Mucosa of rectum (tissue), 2 donors: ENCODE measurements around the gene ECPAS.

Experiments
- H3K27ac ChIP-seq, 2 donors: one replicate each; pipeline ENCODE4 v1.7.0; 2013; ENCODE audit warnings: inconsistent platforms in 2 of 2, low read depth in 2 of 2, low read length in 2 of 2
- H3K27me3 ChIP-seq, 2 donors: one replicate each; pipeline ENCODE4 v1.7.0; 2013; ENCODE audit warnings: low read length in 2 of 2; ENCODE audit not compliant: control insufficient read depth in 2 of 2, insufficient read depth in 2 of 2
- H3K36me3 ChIP-seq, 2 donors: one replicate each; pipeline ENCODE4 v1.7.0; 2013; ENCODE audit warnings: low read length in 2 of 2; ENCODE audit not compliant: control insufficient read depth in 2 of 2, insufficient read depth in 2 of 2
- H3K4me1 ChIP-seq, 2 donors: one replicate each; pipeline ENCODE4 v1.7.0; 2013; ENCODE audit warnings: low read length in 2 of 2, mild to moderate bottlenecking in 1 of 2; ENCODE audit not compliant: control insufficient read depth in 2 of 2, insufficient read depth in 2 of 2
- H3K4me3 ChIP-seq, 2 donors: one replicate each; pipeline ENCODE4 v1.7.0; 2013; ENCODE audit warnings: low read length in 2 of 2
- H3K9ac ChIP-seq, 2 donors: one replicate each; pipeline ENCODE4 v1.7.0; 2013; ENCODE audit warnings: low read length in 2 of 2, low read depth in 1 of 2, mild to moderate bottlenecking in 1 of 2
- H3K9me3 ChIP-seq, 2 donors: one replicate each; pipeline ENCODE4 v1.7.0; 2013; ENCODE audit warnings: low read length in 2 of 2; ENCODE audit not compliant: control insufficient read depth in 2 of 2
- donor health status: healthy.
- donor health status: Normal muscosa, but diverticular disease.

ECPAS gene

DNA sequence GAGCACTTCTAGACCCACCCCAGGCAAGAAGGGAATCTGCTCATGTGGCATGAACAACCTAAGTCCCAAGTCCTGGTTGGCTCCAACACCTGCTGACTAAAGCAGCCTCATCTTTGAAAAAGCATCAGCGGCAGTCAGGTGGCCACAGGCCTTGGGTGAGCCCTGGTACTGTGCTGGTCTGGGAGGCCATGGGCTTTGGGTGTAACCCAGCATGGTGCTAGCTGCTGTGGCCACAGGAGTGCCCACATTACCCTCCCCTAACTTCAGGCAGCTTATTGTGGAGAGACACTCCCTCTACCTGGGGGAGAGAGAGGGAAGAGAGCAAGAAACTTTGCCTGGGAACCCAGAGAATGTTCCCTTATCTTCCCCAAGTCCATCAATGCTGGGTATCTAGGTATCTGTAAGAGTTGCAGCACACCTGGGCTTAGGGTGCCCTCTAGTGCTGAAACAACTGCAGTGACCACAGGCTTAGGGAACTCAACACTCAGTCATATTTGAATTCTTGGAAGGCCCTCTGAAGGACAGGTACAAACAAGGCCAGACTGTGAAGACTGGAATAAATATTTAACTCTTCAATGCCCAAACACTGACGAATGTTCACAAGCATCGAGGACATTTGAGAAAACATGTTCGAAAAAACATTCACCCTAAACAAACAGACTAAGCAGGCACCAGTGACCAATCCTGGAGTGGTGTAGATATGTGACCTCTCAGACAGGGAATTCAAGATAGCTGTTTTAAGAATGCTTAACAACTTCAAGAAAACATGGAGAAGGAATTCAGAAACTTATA lies 84.2 kb downstream of the ECPAS start:
- peaks cover 36 to 42% of the 10 kb centered on the region in 2 donors for H3K36me3 ChIP-seq

DNA sequence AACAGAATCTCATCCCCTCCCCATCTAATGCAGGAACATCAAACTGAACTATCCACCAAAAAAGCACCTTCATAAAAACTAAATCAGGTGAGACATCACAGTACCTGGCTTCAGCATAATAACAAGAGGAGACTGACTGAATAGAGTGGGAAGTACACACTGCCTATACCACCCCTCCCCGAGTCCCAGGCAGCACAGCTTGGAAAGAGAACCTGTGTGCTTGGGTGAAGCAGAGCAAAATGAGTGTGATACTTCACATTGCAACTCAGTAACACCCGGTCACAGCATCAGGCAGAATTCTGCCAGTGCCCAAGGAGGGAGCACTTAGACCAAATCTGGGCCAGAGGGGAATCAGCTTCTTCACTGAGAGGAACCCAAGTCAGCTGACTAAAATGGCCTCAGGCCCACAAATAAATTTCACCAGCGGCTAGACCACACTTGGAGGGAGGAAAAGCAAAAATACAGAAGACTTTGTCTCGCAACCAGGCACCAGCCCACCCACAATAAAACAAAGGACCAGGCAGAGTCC lies 84.9 kb downstream of the ECPAS start:
- no peaks in the 10 kb centered on the region for H3K4me1 ChIP-seq
- no peak overlapping the region for H3K27ac ChIP-seq
- no peak overlapping the region for H3K9ac ChIP-seq
- peaks cover 3% of the 10 kb centered on the region in 2 donors for H3K9me3 ChIP-seq
- H3K36me3 ChIP-seq: peaks cover 39 to 49% of the 10 kb centered on the region in 2 donors
- H3K4me3 ChIP-seq: no peak overlapping the region
- no peaks in the 10 kb centered on the region for H3K27me3 ChIP-seq

More for the DNA sequence above, 84.2 kb downstream of the ECPAS start:
- Histone ChIP-seq H3K9ac (no peak overlapping the region), H3K27me3 (no peaks in the 10 kb centered on the region), H3K4me3 (no peak overlapping the region), H3K4me1 (no peaks in the 10 kb centered on the region), H3K27ac (no peak overlapping the region), H3K9me3 (peaks cover 3% of the 10 kb centered on the region in 2 donors)

DNA sequence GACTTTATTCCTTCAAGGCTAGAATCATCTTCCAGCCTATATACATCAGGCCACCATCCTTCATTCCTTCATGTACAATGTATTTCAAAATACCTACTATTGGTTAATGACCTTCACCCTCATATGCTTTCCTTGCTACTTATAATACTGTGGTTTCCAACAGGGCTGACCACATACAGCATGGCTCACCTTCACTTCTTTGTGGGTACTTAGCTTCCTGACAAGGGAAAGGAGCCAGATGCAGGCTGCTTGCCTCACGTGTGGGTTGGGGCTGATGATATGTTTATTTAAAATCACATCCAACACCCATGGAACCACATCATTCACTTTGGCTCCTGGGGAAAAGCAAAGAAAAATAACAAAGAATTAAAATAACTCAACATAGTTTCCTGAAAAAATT lies 90.2 kb downstream of the ECPAS start:
- H3K27ac ChIP-seq: no peak overlapping the region
- no peak overlapping the region for H3K9ac ChIP-seq
- no peaks in the 10 kb centered on the region for H3K9me3 ChIP-seq
- H3K27me3 ChIP-seq: no peaks in the 10 kb centered on the region
- H3K4me3 ChIP-seq: no peak overlapping the region
- H3K36me3 ChIP-seq: peaks cover 62 to 72% of the 10 kb centered on the region in 2 donors
- H3K4me1 ChIP-seq: no peaks in the 10 kb centered on the region

- no peak overlapping the region for H3K27ac ChIP-seq
Measured at GRCh38 chr9:111389406-111389805, 94.8 kb downstream of the ECPAS start.

DNA sequence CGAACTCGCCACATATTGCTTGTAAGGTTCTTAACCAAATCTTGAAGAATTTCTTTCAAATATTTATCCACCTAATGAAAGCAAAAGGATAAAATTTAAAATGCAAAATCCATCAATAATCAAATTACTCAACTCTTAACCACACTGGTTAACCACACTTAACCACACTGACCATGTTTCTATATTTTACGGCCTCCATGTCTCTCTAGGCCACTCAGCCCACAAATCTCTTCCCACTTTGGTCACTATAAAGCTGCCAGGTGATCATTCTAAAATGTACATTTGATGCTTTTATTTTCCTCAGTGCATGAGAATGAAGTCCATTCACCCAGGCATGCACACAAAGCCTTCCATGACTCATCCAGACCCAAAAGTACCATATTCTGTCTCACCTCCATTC lies 97.8 kb downstream of the ECPAS start:
- H3K36me3 ChIP-seq: peaks cover 70 to 82% of the 10 kb centered on the region in 2 donors
- no peaks in the 10 kb centered on the region for H3K4me1 ChIP-seq
- H3K27me3 ChIP-seq: no peaks in the 10 kb centered on the region
- no peaks in the 10 kb centered on the region for H3K9me3 ChIP-seq
- no peak overlapping the region for H3K9ac ChIP-seq
- H3K27ac ChIP-seq: no peak overlapping the region
- H3K4me3 ChIP-seq: no peak overlapping the region

More at GRCh38 chr9:111389406-111389805, 94.8 kb downstream of the ECPAS start:
- H3K4me1 ChIP-seq: no peaks in the 10 kb centered on the region
- H3K9me3 ChIP-seq: no peaks in the 10 kb centered on the region
- H3K4me3 ChIP-seq: no peak overlapping the region
- H3K36me3 ChIP-seq: peaks cover 67 to 79% of the 10 kb centered on the region in 2 donors
- no peak overlapping the region for H3K9ac ChIP-seq
- H3K27me3 ChIP-seq: no peaks in the 10 kb centered on the region

GRCh38 chr9:111381006-111381405 lies 103.2 kb downstream of the ECPAS start:
- Histone ChIP-seq H3K27ac (no peak overlapping the region), H3K9me3 (no peaks in the 10 kb centered on the region), H3K4me3 (no peak overlapping the region), H3K27me3 (no peaks in the 10 kb centered on the region), H3K36me3 (peaks cover 51 to 54% of the 10 kb centered on the region in 2 donors), H3K4me1 (no peaks in the 10 kb centered on the region), H3K9ac (no peak overlapping the region)

DNA sequence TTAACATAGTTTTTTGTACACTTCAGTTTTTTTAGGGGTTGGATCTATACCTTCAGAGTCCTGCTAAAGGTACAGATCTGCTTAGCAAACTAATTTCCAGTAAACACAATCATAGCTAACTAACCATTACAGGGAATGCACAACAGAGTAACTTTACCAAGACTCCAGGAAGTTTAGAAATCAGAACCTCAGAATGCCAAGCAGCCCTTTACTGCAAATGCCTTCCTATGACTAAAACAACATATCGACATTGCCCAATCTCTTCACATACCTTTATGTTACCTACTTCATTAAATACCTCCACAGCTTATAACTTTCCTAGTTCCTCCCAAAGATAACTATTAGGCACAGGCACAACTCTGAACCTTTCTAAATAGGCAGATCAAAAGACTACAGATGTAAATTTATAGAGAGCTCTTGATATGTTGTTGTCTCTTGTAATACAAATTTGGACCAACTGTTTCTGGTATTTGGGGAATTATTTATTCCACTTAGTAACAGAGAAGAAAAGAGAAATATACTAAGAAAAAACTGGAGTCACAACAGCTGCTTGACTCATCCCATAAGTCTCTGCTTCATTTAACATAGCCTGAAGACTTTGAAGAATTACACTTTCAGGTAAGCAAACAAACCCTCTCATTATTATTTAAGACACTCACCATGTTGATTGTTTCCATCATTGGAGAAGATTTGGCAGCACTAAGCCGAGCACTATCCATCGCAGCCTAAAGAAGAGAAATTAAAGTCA lies 108.2 kb downstream of the ECPAS start:
- H3K9ac ChIP-seq: no peak overlapping the region
- no peak overlapping the region for H3K4me3 ChIP-seq
- H3K36me3 ChIP-seq: peaks cover 49 to 54% of the 10 kb centered on the region in 2 donors
- H3K4me1 ChIP-seq: no peaks in the 10 kb centered on the region
- H3K27ac ChIP-seq: no peak overlapping the region
- no peaks in the 10 kb centered on the region for H3K27me3 ChIP-seq
- H3K9me3 ChIP-seq: no peaks in the 10 kb centered on the region

- no peak overlapping the region for H3K4me3 ChIP-seq
- no peaks in the 10 kb centered on the region for H3K4me1 ChIP-seq
- H3K36me3 ChIP-seq: peaks cover 50 to 55% of the 10 kb centered on the region in 2 donors
- no peak overlapping the region for H3K27ac ChIP-seq
- no peak overlapping the region for H3K9ac ChIP-seq
- H3K27me3 ChIP-seq: no peaks in the 10 kb centered on the region
- H3K9me3 ChIP-seq: no peaks in the 10 kb centered on the region
Measured at GRCh38 chr9:111375062-111375461, 109.1 kb downstream of the ECPAS start.

GRCh38 chr9:111372297-111372696 lies 111.9 kb downstream of the ECPAS start:
- Histone ChIP-seq H3K9me3 (no peaks in the 10 kb centered on the region), H3K27me3 (no peaks in the 10 kb centered on the region), H3K4me1 (no peaks in the 10 kb centered on the region), H3K27ac (no peak overlapping the region), H3K36me3 (peaks cover 60 to 69% of the 10 kb centered on the region in 2 donors), H3K4me3 (no peak overlapping the region), H3K9ac (no peak overlapping the region)

DNA sequence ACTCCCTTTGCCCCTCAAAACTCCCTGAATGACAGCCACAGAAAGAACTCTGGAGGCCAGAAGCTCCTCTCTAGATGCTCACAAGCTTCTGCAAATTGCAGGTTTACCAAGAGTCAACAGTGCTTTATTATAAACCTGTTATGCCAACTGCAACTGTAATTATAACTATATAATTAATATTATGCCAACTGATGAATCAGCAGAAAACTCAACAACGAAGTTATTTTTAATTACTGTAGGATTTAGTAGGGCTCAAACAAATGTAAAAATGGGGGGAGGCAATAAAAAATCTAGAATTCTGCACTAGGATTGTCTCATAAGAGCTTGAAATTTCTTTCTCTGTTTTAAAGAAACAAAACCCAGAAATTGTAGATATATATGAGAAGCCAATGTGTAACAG lies 117.2 kb downstream of the ECPAS start:
- Histone ChIP-seq H3K27me3 (no peaks in the 10 kb centered on the region), H3K27ac (no peak overlapping the region), H3K36me3 (peaks cover 66 to 71% of the 10 kb centered on the region in 2 donors)

More for the DNA sequence above, 117.2 kb downstream of the ECPAS start:
- Histone ChIP-seq H3K4me3 (no peak overlapping the region), H3K9ac (no peak overlapping the region), H3K4me1 (no peaks in the 10 kb centered on the region), H3K9me3 (no peaks in the 10 kb centered on the region)
